Left ventricle myocardium inferior (tissue), 1 donor: ENCODE measurements around the gene ZNF446. TPM values are rescaled to one million over a fixed set of nuclear protein-coding genes. Genes with fewer than 3 reads are reported as not detected.

Source experiments
- DNase-seq: peaks from one replicate; pipeline ENCODE4 v3.0.0-alpha.2; 2020
- H3K27ac ChIP-seq: fragments of 200-600 bp; replicated peaks from 2 replicates; pipeline ENCODE4 v1.8.0; 2021
- H3K27me3 ChIP-seq: fragments of 200-600 bp; 2 replicates; pipeline ENCODE4 v1.8.0; 2021; ENCODE audit warnings: low read depth
- H3K36me3 ChIP-seq: fragments of 200-600 bp; 2 replicates; pipeline ENCODE4 v1.8.0; 2021
- H3K4me1 ChIP-seq: fragments of 200-600 bp; 2 replicates; pipeline ENCODE4 v1.8.0; 2021
- H3K4me3 ChIP-seq: fragments of 200-600 bp; 2 replicates; pipeline ENCODE4 v1.8.0; 2021; ENCODE audit warnings: mild to moderate bottlenecking, moderate library complexity
- H3K9me3 ChIP-seq: fragments of 200-600 bp; replicated peaks from 2 replicates; pipeline ENCODE4 v1.8.0; 2021
- CTCF ChIP-seq: fragments of 200-600 bp; IDR thresholded peaks from 2 replicates; pipeline ENCODE4 v1.8.0; 2021; ENCODE audit warnings: antibody characterized with exemption, mild to moderate bottlenecking, borderline replicate concordance
- intact Hi-C: fragments of 100-400 bp; cut with micrococcal nuclease; formaldehyde crosslinking; loops from one replicate; pipeline ENCODE4 v1.11.0; 2022
- total RNA-seq: library from RNA; stranded (reverse); fragmentation: NEBNext Ultra II Directional; extraction: Animal tissue kit (Norgen Biotek cat#: 25700); gene quantifications from one replicate; pipeline ENCODE4 v1.2.1, GENCODE V29; 2021
- donor health status: DM: no; HTN: yes; CAD: no; lungs with severe emphysema.

Gene ZNF446
- total RNA-seq, 1 donor from 2014 or later = 4.9 TPM

GRCh38 chr19:58474291-58474996, 1.7 kb upstream of the ZNF446 start:
- intact Hi-C loops = no loop called here
- DNase-seq = no peak
- Histone ChIP-seq H3K9me3 (no peaks in the 10 kb centered on the region), H3K36me3 (peaks cover 47% of the 10 kb centered on the region), H3K4me1 (peaks cover 25% of the 10 kb centered on the region), H3K4me3 (no peak overlapping the region), H3K27me3 (no peaks in the 10 kb centered on the region), H3K27ac (no peak overlapping the region)
- no peak for TF ChIP-seq CTCF

- Histone ChIP-seq H3K27ac (peak overlapping the region; percentile 96), H3K9me3 (no peaks in the 10 kb centered on the region), H3K4me3 (peak overlapping the region; percentile 77), H3K27me3 (no peaks in the 10 kb centered on the region), H3K4me1 (peaks cover 25% of the 10 kb centered on the region), H3K36me3 (peaks cover 42% of the 10 kb centered on the region)
- intact Hi-C loops = no loop called here
- DNase-seq = no peak
- TF ChIP-seq CTCF = no peak
Observed at GRCh38 chr19:58474997-58475713, 997 bp upstream of the ZNF446 start.

GRCh38 chr19:58476498-58477015, 405 bp downstream of the ZNF446 start:
- Histone ChIP-seq H3K27ac (peak overlapping the region; percentile 96), H3K4me1 (peaks cover 25% of the 10 kb centered on the region), H3K4me3 (peak overlapping the region; percentile 77), H3K9me3 (no peaks in the 10 kb centered on the region), H3K27me3 (no peaks in the 10 kb centered on the region), H3K36me3 (peaks cover 45% of the 10 kb centered on the region)
- DNase-seq = no peak
- no peak for TF ChIP-seq CTCF
- intact Hi-C loops = no loop called here

GRCh38 chr19:58477130-58477529, 978 bp downstream of the ZNF446 start:
- intact Hi-C loops = no loop called here
- Histone ChIP-seq H3K36me3 (peaks cover 40% of the 10 kb centered on the region), H3K4me3 (peak overlapping the region; percentile 77), H3K27me3 (no peaks in the 10 kb centered on the region), H3K27ac (peak overlapping the region; percentile 96), H3K4me1 (peaks cover 25% of the 10 kb centered on the region), H3K9me3 (no peaks in the 10 kb centered on the region)
- no peak for DNase-seq
- TF ChIP-seq CTCF = no peak

- no peak overlapping the region for H3K4me3 ChIP-seq
- H3K4me1 ChIP-seq = peaks cover 25% of the 10 kb centered on the region
- no peak overlapping the region for H3K27ac ChIP-seq
- no peak for TF ChIP-seq CTCF
- no peaks in the 10 kb centered on the region for H3K27me3 ChIP-seq
- H3K36me3 ChIP-seq = peaks cover 32% of the 10 kb centered on the region
- no peak for DNase-seq
- intact Hi-C loops = no loop called here
- H3K9me3 ChIP-seq = no peaks in the 10 kb centered on the region
Observed at GRCh38 chr19:58477871-58478270, 1.7 kb downstream of the ZNF446 start.
